ENCODE data around the gene BANP.
"Not testable (repeated sequence)": the region's sequence is repeated elsewhere in the genome, so short reads cannot be mapped to it uniquely, and the experiment has no call there.

The BANP gene

GRCh38 chr16:87973717-87974116 is 22.5 kb downstream of the BANP start:
- in situ Hi-C loops (cut with MboI; ENCODE audit: low pct_unique_long_range_greater_than_20kb, low sequenced_read_pairs, unreplicated experiment): loop anchor here (25.0 kb wide), 1 partner anchor 464 kb away; no protein-coding TSS in a partner anchor
- no peak for DNase-seq (ENCODE audit: low spot score)
- TF ChIP-seq, protein P1, sequence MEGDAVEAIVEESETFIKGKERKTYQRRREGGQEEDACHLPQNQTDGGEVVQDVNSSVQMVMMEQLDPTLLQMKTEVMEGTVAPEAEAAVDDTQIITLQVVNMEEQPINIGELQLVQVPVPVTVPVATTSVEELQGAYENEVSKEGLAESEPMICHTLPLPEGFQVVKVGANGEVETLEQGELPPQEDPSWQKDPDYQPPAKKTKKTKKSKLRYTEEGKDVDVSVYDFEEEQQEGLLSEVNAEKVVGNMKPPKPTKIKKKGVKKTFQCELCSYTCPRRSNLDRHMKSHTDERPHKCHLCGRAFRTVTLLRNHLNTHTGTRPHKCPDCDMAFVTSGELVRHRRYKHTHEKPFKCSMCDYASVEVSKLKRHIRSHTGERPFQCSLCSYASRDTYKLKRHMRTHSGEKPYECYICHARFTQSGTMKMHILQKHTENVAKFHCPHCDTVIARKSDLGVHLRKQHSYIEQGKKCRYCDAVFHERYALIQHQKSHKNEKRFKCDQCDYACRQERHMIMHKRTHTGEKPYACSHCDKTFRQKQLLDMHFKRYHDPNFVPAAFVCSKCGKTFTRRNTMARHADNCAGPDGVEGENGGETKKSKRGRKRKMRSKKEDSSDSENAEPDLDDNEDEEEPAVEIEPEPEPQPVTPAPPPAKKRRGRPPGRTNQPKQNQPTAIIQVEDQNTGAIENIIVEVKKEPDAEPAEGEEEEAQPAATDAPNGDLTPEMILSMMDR (IDR thresholded peaks at IDR 0.05; ENCODE audit: extremely low read depth, insufficient read depth, missing control alignments): no peak

- in situ Hi-C loops (cut with MboI; ENCODE audit: low pct_unique_long_range_greater_than_20kb, low sequenced_read_pairs, unreplicated experiment): loop anchor here (25.0 kb wide), 1 partner anchor 463 kb away; no protein-coding TSS in a partner anchor
- TF ChIP-seq, protein P1 (IDR thresholded peaks at IDR 0.05; ENCODE audit: extremely low read depth, insufficient read depth, missing control alignments): no peak
- no peak for DNase-seq (ENCODE audit: low spot score)
These were observed 22.9 kb downstream of the BANP start for GRCh38 chr16:87974178-87974577.

- DNase-seq (ENCODE audit: low spot score): no peak
- in situ Hi-C loops (cut with MboI; ENCODE audit: low pct_unique_long_range_greater_than_20kb, low sequenced_read_pairs, unreplicated experiment): no loop called here
These were observed 25.4 kb downstream of the BANP start for GRCh38 chr16:87976665-87977064.

GRCh38 chr16:87978127-87978526 is 26.9 kb downstream of the BANP start:
- DNase-seq (ENCODE audit: low spot score): no peak
- TF ChIP-seq, protein P1 (IDR thresholded peaks at IDR 0.05; ENCODE audit: extremely low read depth, insufficient read depth, missing control alignments): no peak
- in situ Hi-C loops (cut with MboI; ENCODE audit: low pct_unique_long_range_greater_than_20kb, low sequenced_read_pairs, unreplicated experiment): no loop called here

More at GRCh38 chr16:87976665-87977064, 25.4 kb downstream of the BANP start:
- TF ChIP-seq, protein P1 (IDR thresholded peaks at IDR 0.05; ENCODE audit: extremely low read depth, insufficient read depth, missing control alignments): no peak

GRCh38 chr16:87979352-87979751 is 28.1 kb downstream of the BANP start:
- TF ChIP-seq, protein P1 (IDR thresholded peaks at IDR 0.05; ENCODE audit: extremely low read depth, insufficient read depth, missing control alignments): no peak
- in situ Hi-C loops (cut with MboI; ENCODE audit: low pct_unique_long_range_greater_than_20kb, low sequenced_read_pairs, unreplicated experiment): no loop called here
- no peak for DNase-seq (ENCODE audit: low spot score)

GRCh38 chr16:87979911-87980630 is 28.8 kb downstream of the BANP start:
- in situ Hi-C loops (cut with MboI; ENCODE audit: low pct_unique_long_range_greater_than_20kb, low sequenced_read_pairs, unreplicated experiment); DNase-seq (ENCODE audit: low spot score): not testable (repeated sequence)

GRCh38 chr16:87981376-87981775 is 30.1 kb downstream of the BANP start:
- in situ Hi-C loops (cut with MboI; ENCODE audit: low pct_unique_long_range_greater_than_20kb, low sequenced_read_pairs, unreplicated experiment); DNase-seq (ENCODE audit: low spot score): not testable (repeated sequence)

Data from GM13977 (cell line).